ENCODE results near the gene CXCR4.
"Not testable (repeated sequence)": the region's sequence is repeated elsewhere in the genome, so short reads cannot be mapped to it uniquely, and the experiment has no call there.

CXCR4 gene

GRCh38 chr2:136081582-136082210 is 36.3 kb downstream of the CXCR4 start:
- Mint-ChIP-seq H3K4me3 (no peak overlapping the region), H3K27me3 (no peaks in the 10 kb centered on the region), H3K4me1 (peaks cover 2% of the 10 kb centered on the region), H3K36me3 (no peaks in the 10 kb centered on the region), H3K27ac (no peak overlapping the region), H3K9me3 (peaks cover 4% of the 10 kb centered on the region)

DNA sequence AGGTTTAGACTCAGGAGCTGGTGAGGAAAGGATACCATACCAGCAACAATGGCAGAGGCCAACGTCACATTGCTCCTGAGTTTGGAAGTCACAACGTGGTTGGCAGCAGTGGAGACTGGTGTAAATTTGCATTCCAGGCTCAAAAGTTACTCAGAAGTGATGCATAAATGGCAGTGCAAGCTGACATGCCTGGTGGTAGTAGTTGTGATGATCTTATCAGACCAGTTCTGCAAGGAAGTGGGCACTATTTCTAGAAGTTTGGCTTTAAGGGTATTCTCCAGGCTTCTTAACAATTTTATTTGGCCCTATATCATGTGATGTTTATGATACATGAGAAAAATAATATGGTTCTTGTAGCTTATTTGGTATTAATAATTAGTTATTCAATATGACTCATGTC is 37.8 kb downstream of the CXCR4 start:
- H3K27ac Mint-ChIP-seq = no peak overlapping the region
- H3K27me3 Mint-ChIP-seq = no peaks in the 10 kb centered on the region
- H3K4me1 Mint-ChIP-seq = no peaks in the 10 kb centered on the region
- H3K9me3 Mint-ChIP-seq = peaks cover 4% of the 10 kb centered on the region
- no peaks in the 10 kb centered on the region for H3K36me3 Mint-ChIP-seq
- H3K4me3 Mint-ChIP-seq = no peak overlapping the region

GRCh38 chr2:136077107-136077506 is 40.8 kb downstream of the CXCR4 start:
- Mint-ChIP-seq H3K4me3 (no peak overlapping the region), H3K27me3 (no peaks in the 10 kb centered on the region), H3K4me1 (no peaks in the 10 kb centered on the region), H3K36me3 (peaks cover 3% of the 10 kb centered on the region), H3K27ac (no peak overlapping the region), H3K9me3 (peaks cover 4% of the 10 kb centered on the region)

DNA sequence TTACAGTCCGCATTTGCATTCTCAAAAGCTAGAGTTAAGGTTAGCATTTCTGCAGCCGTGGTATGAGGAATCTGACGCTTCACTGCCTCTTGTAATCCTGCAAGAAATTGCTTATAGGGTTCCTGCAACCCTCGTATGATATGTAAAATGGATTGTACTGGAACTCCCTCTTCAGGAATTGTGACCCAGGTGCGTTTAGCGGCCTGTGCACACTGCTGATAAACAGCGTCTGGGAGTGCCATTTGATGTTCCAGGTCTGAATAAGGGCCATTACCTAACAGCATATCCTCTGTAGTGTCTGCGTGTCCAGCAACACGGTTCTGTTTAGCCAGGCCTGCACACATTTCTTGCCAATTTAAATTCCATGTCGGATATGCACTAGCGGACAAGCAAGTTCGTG is 42.5 kb downstream of the CXCR4 start:
- no peak overlapping the region for H3K27ac Mint-ChIP-seq
- H3K4me3 Mint-ChIP-seq = no peak overlapping the region
- H3K27me3 Mint-ChIP-seq = no peaks in the 10 kb centered on the region

DNA sequence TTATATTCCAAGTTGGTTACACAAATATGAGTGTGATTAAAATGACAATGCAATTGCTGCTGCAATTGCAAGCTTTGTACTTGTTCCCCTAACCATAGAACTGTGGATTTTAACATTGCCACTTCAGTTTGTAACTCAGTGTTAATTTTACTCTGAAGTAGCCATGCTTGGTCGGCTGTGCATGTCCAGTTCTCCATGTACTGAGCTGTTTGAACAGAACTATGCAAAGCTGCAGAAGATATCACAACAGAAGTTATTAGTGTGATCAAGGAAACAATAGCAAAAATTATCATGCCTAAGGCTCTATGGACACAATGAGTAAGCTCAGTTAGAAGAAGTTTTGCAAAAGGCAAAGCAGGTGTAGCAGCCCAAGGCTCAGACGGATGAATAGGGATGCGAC is 45.3 kb downstream of the CXCR4 start:
- Mint-ChIP-seq H3K27me3 (no peaks in the 10 kb centered on the region), H3K9me3 (peaks cover 10% of the 10 kb centered on the region), H3K4me3 (no peak overlapping the region), H3K27ac (no peak overlapping the region), H3K36me3 (peaks cover 5% of the 10 kb centered on the region), H3K4me1 (peaks cover 16% of the 10 kb centered on the region)

More for the DNA sequence above, 42.5 kb downstream of the CXCR4 start:
- Mint-ChIP-seq H3K9me3 (peaks cover 10% of the 10 kb centered on the region), H3K36me3 (peaks cover 5% of the 10 kb centered on the region), H3K4me1 (no peaks in the 10 kb centered on the region)

- not testable (repeated sequence) for H3K36me3 Mint-ChIP-seq, H3K9me3 Mint-ChIP-seq, H3K27me3 Mint-ChIP-seq, H3K27ac Mint-ChIP-seq, H3K4me3 Mint-ChIP-seq
- H3K4me1 Mint-ChIP-seq = peaks cover 16% of the 10 kb centered on the region
Measured at GRCh38 chr2:136071887-136072286, 46.1 kb downstream of the CXCR4 start.

GRCh38 chr2:136070913-136071312 is 47.0 kb downstream of the CXCR4 start:
- Mint-ChIP-seq H3K27me3 (no peaks in the 10 kb centered on the region), H3K27ac (no peak overlapping the region), H3K36me3 (peaks cover 5% of the 10 kb centered on the region), H3K4me3 (no peak overlapping the region), H3K4me1 (peaks cover 18% of the 10 kb centered on the region), H3K9me3 (peaks cover 6% of the 10 kb centered on the region)

DNA sequence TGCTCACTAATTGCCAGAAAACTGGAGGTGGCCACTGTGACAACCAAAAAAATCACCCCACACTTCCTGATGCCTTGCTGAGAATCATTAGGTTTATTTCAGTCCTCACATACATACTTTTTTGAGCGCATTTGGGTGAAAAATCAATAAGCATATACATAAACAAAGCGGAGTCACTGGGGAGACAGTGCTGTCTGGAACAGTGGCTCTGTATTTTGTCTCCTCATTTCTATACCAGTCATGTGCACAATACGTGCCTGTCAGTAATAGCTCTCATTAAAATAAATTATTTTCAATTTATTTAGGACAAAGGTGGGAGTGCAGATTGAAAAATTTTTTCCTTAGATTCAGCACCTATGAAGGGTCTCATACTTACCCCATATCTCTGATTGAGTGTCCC is 48.2 kb downstream of the CXCR4 start:
- Mint-ChIP-seq H3K9me3 (peaks cover 6% of the 10 kb centered on the region), H3K4me3 (no peak overlapping the region), H3K4me1 (peaks cover 27% of the 10 kb centered on the region), H3K36me3 (peaks cover 5% of the 10 kb centered on the region), H3K27ac (no peak overlapping the region), H3K27me3 (no peaks in the 10 kb centered on the region)

- Mint-ChIP-seq H3K36me3 (peaks cover 5% of the 10 kb centered on the region), H3K9me3 (peaks cover 6% of the 10 kb centered on the region), H3K4me1 (peaks cover 35% of the 10 kb centered on the region), H3K27me3 (no peaks in the 10 kb centered on the region), H3K4me3 (peak overlapping the region; percentile 3), H3K27ac (peak overlapping the region; percentile 20)
Measured at GRCh38 chr2:136068581-136069227, 49.2 kb downstream of the CXCR4 start.

- Mint-ChIP-seq H3K4me3 (no peak overlapping the region), H3K4me1 (peaks cover 35% of the 10 kb centered on the region)
Measured at GRCh38 chr2:136067897-136068580, 49.9 kb downstream of the CXCR4 start.

GRCh38 chr2:136067459-136067858 is 50.5 kb downstream of the CXCR4 start:
- Mint-ChIP-seq H3K27ac (no peak overlapping the region), H3K4me3 (no peak overlapping the region), H3K9me3 (peaks cover 6% of the 10 kb centered on the region), H3K36me3 (peaks cover 2% of the 10 kb centered on the region), H3K27me3 (no peaks in the 10 kb centered on the region), H3K4me1 (peaks cover 37% of the 10 kb centered on the region)

More at GRCh38 chr2:136067897-136068580, 49.9 kb downstream of the CXCR4 start:
- no peak overlapping the region for H3K27ac Mint-ChIP-seq
- H3K9me3 Mint-ChIP-seq = peaks cover 6% of the 10 kb centered on the region
- H3K27me3 Mint-ChIP-seq = no peaks in the 10 kb centered on the region
- H3K36me3 Mint-ChIP-seq = peaks cover 2% of the 10 kb centered on the region

- no peaks in the 10 kb centered on the region for H3K9me3 Mint-ChIP-seq
- no peaks in the 10 kb centered on the region for H3K36me3 Mint-ChIP-seq
- H3K27me3 Mint-ChIP-seq = no peaks in the 10 kb centered on the region
- peaks cover 49% of the 10 kb centered on the region for H3K4me1 Mint-ChIP-seq
- no peak overlapping the region for H3K27ac Mint-ChIP-seq
- H3K4me3 Mint-ChIP-seq = no peak overlapping the region
Measured at GRCh38 chr2:136065907-136066306, 52.0 kb downstream of the CXCR4 start.

GRCh38 chr2:136065384-136065783 is 52.6 kb downstream of the CXCR4 start:
- no peak overlapping the region for H3K27ac Mint-ChIP-seq
- H3K9me3 Mint-ChIP-seq = no peaks in the 10 kb centered on the region
- H3K4me1 Mint-ChIP-seq = peaks cover 53% of the 10 kb centered on the region
- H3K4me3 Mint-ChIP-seq = no peak overlapping the region
- no peaks in the 10 kb centered on the region for H3K27me3 Mint-ChIP-seq
- H3K36me3 Mint-ChIP-seq = no peaks in the 10 kb centered on the region

Data from activated naive CD4-positive, alpha-beta T cell treated with anti-CD3 and anti-CD28 coated beads, Interleukin-2, amount 50 U/mL, for 24 hours (primary cell).